ENCODE data around the gene CHAF1B. TPM values are rescaled to one million over a fixed set of nuclear protein-coding genes. Genes with fewer than 3 reads are reported as not detected.
A peak's percentile ranks its signal among the peaks of the same experiment; 100 is the strongest.
"Not testable (repeated sequence)": the region's sequence is repeated elsewhere in the genome, so short reads cannot be mapped to it uniquely, and the experiment has no call there.

Gene CHAF1B
- total RNA-seq, 1 donor from 2014 or later: 1.2 TPM

- DNase-seq (ENCODE audit: low spot score): no peak
Observed at GRCh38 chr21:36388096-36388495, 2.9 kb downstream of the CHAF1B start.

GRCh38 chr21:36388835-36389234, 3.6 kb downstream of the CHAF1B start:
- DNase-seq (ENCODE audit: low spot score): peak; percentile 82

GRCh38 chr21:36391649-36392048, 6.5 kb downstream of the CHAF1B start:
- DNase-seq (ENCODE audit: low spot score): not testable (repeated sequence)

- peak; percentile 24 for DNase-seq (ENCODE audit: low spot score)
Observed at GRCh38 chr21:36395353-36396111, 10.3 kb downstream of the CHAF1B start.

- peak; percentile 20 for DNase-seq (ENCODE audit: low spot score)
Observed at GRCh38 chr21:36396325-36396724, 11.1 kb downstream of the CHAF1B start.

- DNase-seq (ENCODE audit: low spot score): peak; percentile 47
Observed at GRCh38 chr21:36396971-36397370, 11.8 kb downstream of the CHAF1B start.

- DNase-seq (ENCODE audit: low spot score): peak; percentile 28
Observed at GRCh38 chr21:36397606-36398005, 12.4 kb downstream of the CHAF1B start.

GRCh38 chr21:36399736-36400135, 14.5 kb downstream of the CHAF1B start:
- peak; percentile 53 for DNase-seq (ENCODE audit: low spot score)

- DNase-seq (ENCODE audit: low spot score): peak; percentile 74
Observed at GRCh38 chr21:36400719-36401118, 15.5 kb downstream of the CHAF1B start.

GRCh38 chr21:36402339-36402738, 17.1 kb downstream of the CHAF1B start:
- no peak for DNase-seq (ENCODE audit: low spot score)

GRCh38 chr21:36403713-36404112, 18.5 kb downstream of the CHAF1B start:
- no peak for DNase-seq (ENCODE audit: low spot score)

GRCh38 chr21:36408568-36408967, 23.4 kb downstream of the CHAF1B start:
- no peak for DNase-seq (ENCODE audit: low spot score)

- DNase-seq (ENCODE audit: low spot score): no peak
Observed at GRCh38 chr21:36411301-36411700, 26.1 kb downstream of the CHAF1B start.

- no peak for DNase-seq (ENCODE audit: low spot score)
Observed at GRCh38 chr21:36412916-36413315, 27.7 kb downstream of the CHAF1B start.

- DNase-seq (ENCODE audit: low spot score): no peak
Observed at GRCh38 chr21:36415375-36415774, 30.2 kb downstream of the CHAF1B start.

GRCh38 chr21:36419241-36419640, 34.0 kb downstream of the CHAF1B start:
- no peak for DNase-seq (ENCODE audit: low spot score)

GRCh38 chr21:36419996-36420395, 34.8 kb downstream of the CHAF1B start:
- DNase-seq (ENCODE audit: low spot score): no peak

- DNase-seq (ENCODE audit: low spot score): no peak
Observed at GRCh38 chr21:36420571-36421339, 35.6 kb downstream of the CHAF1B start.

- DNase-seq (ENCODE audit: low spot score): no peak
Observed at GRCh38 chr21:36422279-36423098, 37.3 kb downstream of the CHAF1B start.

- DNase-seq (ENCODE audit: low spot score): no peak
Observed at GRCh38 chr21:36423771-36424433, 38.7 kb downstream of the CHAF1B start.

GRCh38 chr21:36424592-36424991, 39.4 kb downstream of the CHAF1B start:
- no peak for DNase-seq (ENCODE audit: low spot score)

Measured in mesenteric fat pad (tissue), 1 donor.